Stimulated activated CD4-positive, alpha-beta T cell treated with anti-CD3 and anti-CD28 coated beads, Interleukin-2, amount 100 ng/mL, for 24 hours (primary cell): ENCODE measurements around the gene ZDHHC24.
"Not testable (repeated sequence)": the region's sequence is repeated elsewhere in the genome, so short reads cannot be mapped to it uniquely, and the experiment has no call there.

ENCODE experiments used
- DNase-seq, 2 donors: peaks; one replicate each; pipeline ENCODE4 v3.0.0-alpha.2; 2020

ZDHHC24 gene

GRCh38 chr11:66543263-66544107, 2.4 kb downstream of the ZDHHC24 start:
- peak; percentile 39 to 56 for DNase-seq

- DNase-seq: no peak
Observed at GRCh38 chr11:66542362-66542761, 3.5 kb downstream of the ZDHHC24 start.

GRCh38 chr11:66541892-66542291, 4.0 kb downstream of the ZDHHC24 start:
- DNase-seq: no peak

GRCh38 chr11:66540598-66540997, 5.2 kb downstream of the ZDHHC24 start:
- not testable (repeated sequence) for DNase-seq

GRCh38 chr11:66539870-66540213, 6.0 kb downstream of the ZDHHC24 start:
- no peak for DNase-seq

- no peak for DNase-seq
Observed at GRCh38 chr11:66539170-66539869, 6.5 kb downstream of the ZDHHC24 start.

GRCh38 chr11:66532784-66533183, 13.1 kb downstream of the ZDHHC24 start:
- no peak for DNase-seq

GRCh38 chr11:66531841-66532240, 14.0 kb downstream of the ZDHHC24 start:
- DNase-seq: no peak

GRCh38 chr11:66530927-66531709, 14.7 kb downstream of the ZDHHC24 start:
- DNase-seq: no peak

- no peak for DNase-seq
Observed at GRCh38 chr11:66529655-66530054, 16.2 kb downstream of the ZDHHC24 start.

- DNase-seq: no peak
Observed at GRCh38 chr11:66529069-66529468, 16.8 kb downstream of the ZDHHC24 start.

- DNase-seq: no peak
Observed at GRCh38 chr11:66524304-66525040, 21.4 kb downstream of the ZDHHC24 start.

GRCh38 chr11:66523611-66524010, 22.2 kb downstream of the ZDHHC24 start:
- no peak for DNase-seq

- DNase-seq: no peak
Observed at GRCh38 chr11:66510990-66511339, 34.9 kb downstream of the ZDHHC24 start.

- DNase-seq: peak; percentile 87 to 89
Observed at GRCh38 chr11:66510271-66510989, 35.4 kb downstream of the ZDHHC24 start, which contains the start of gene BBS1. Gene BBS1, plus strand, starts transcription at chr11:66510635. Its CDS starts 25 bp downstream, at chr11:66510660.

GRCh38 chr11:66509131-66509561, 36.7 kb downstream of the ZDHHC24 start:
- no peak for DNase-seq

GRCh38 chr11:66505276-66505816, 40.5 kb downstream of the ZDHHC24 start:
- no peak for DNase-seq

- no peak for DNase-seq
Observed at GRCh38 chr11:66498506-66498905, 47.3 kb downstream of the ZDHHC24 start.

- no peak for DNase-seq
Observed at GRCh38 chr11:66497206-66497605, 48.6 kb downstream of the ZDHHC24 start.

- peak in 1 of 2 donors; percentile 34 for DNase-seq
Observed at GRCh38 chr11:66495401-66495854, 50.4 kb downstream of the ZDHHC24 start.

GRCh38 chr11:66494935-66495334, 50.9 kb downstream of the ZDHHC24 start:
- no peak for DNase-seq

GRCh38 chr11:66494458-66494857, 51.4 kb downstream of the ZDHHC24 start:
- DNase-seq: no peak
